Heart right ventricle (tissue), 16 donors: ENCODE measurements around the gene DCLRE1B. TPM values are rescaled to one million over a fixed set of nuclear protein-coding genes. Genes with fewer than 3 reads are reported as not detected.

ENCODE experiments used
- ATAC-seq, 8 donors: fragments of 200-7000 bp; cut with Tn5 transposase; one replicate each; pipeline ENCODE4 v1.9.1; 2020; ENCODE audit warnings: mild to moderate bottlenecking in 8 of 8, moderate library complexity in 8 of 8, moderate number of reproducible peaks in 1 of 8
- DNase-seq, 2 donors: peaks; one replicate each; pipeline ENCODE4 v3.0.0-alpha.2; 2020
- H3K27ac ChIP-seq, 10 donors: fragments of 200-600 bp; sonication (generic) in 2 of 10; one replicate each; pipeline versions ENCODE4 v1.5.0 to v1.8.0; 2020 to 2022; ENCODE audit warnings: mild to moderate bottlenecking in 3 of 10
- H3K27me3 ChIP-seq, 7 donors: fragments of 200-600 bp; one replicate each; pipeline ENCODE4 v1.8.0; 2021 to 2022; ENCODE audit warnings: mild to moderate bottlenecking in 2 of 7
- H3K36me3 ChIP-seq, 9 donors: fragments of 200-600 bp; sonication (generic) in 1 of 9; one replicate each; pipeline versions ENCODE4 v1.5.0 to v1.8.0; 2020 to 2022; ENCODE audit warnings: mild to moderate bottlenecking in 2 of 9
- H3K4me1 ChIP-seq, 9 donors: fragments of 200-600 bp; sonication (generic) in 1 of 9; one replicate each; pipeline versions ENCODE4 v1.5.0 to v1.8.0; 2020 to 2022; ENCODE audit warnings: mild to moderate bottlenecking in 4 of 9
- H3K4me3 ChIP-seq, 10 donors: fragments of 200-600 bp; sonication (generic) in 2 of 10; one replicate each; pipeline versions ENCODE4 v1.5.0 to v1.8.0; 2020 to 2022; ENCODE audit warnings: mild to moderate bottlenecking in 7 of 10, moderate library complexity in 2 of 10
- H3K9me3 ChIP-seq, 11 donors: fragments of 200-600 bp in 10 of 11; sonication (generic) in 2 of 11; one replicate each; pipeline versions ENCODE4 v1.5.0 to v1.8.0; 2013 to 2022; ENCODE audit warnings: mild to moderate bottlenecking in 2 of 11, control low read depth in 1 of 11, moderate library complexity in 1 of 11
- CTCF ChIP-seq, 9 donors: fragments of 200-600 bp; sonication (generic) in 2 of 9; IDR thresholded peaks; one replicate each; pipeline versions ENCODE4 v1.5.0 to v1.8.0; 2021 to 2022; ENCODE audit warnings: antibody characterized with exemption in 9 of 9, mild to moderate bottlenecking in 5 of 9, moderate library complexity in 1 of 9
- WGBS, 2 donors: extraction: QIAGEN DNeasy Blood & Tissue Kit; methylation state at CpG; one replicate each; pipeline ENCODE4 v1.1.7; 2013; ENCODE audit warnings: inconsistent platforms in 1 of 2; 5-methylcytosine and 5-hydroxymethylcytosine counted together
- intact Hi-C, 10 donors: fragments of 100-400 bp; cut with DNase I; formaldehyde crosslinking; loops; one replicate each; pipeline versions ENCODE4 v1.11.1 to v1.14.2; 2022
- polyA plus RNA-seq, 2 donors: library from polyadenylated mRNA; stranded (reverse); fragments of 200-250 nt; gene quantifications; one replicate each; pipeline ENCODE4 v1.2.3, GENCODE V29; 2013
- total RNA-seq, 10 donors: library from RNA; stranded (reverse); fragmentation: NEBNext Ultra II Directional in 3 of 10; extraction: Animal tissue kit (Norgen Biotek cat#: 25700) in 3 of 10; gene quantifications; one replicate each; pipeline versions ENCODE4 v1.2.1 to v1.2.4, GENCODE V29; 2021 to 2023
- donor health status: Arrhythmogenic right ventricular cardiomyopathy.
- donor health status: ischemic (EF 13 %, LVEDD 7.1; RV severe dilation, severe dysfunction).
- donor health status: healthy with polysubstance abuse.
- donor health status: DM: no; HTN: yes; CAD: no.
- donor health status: DM: no; HTN: no; CAD: no.
- donor health status: ischemic (EF 25% LVEDD 6.9; RV normal size, moderate dysfunction).
- donor health status: ischemic (EF 25% LVEDD 5.7; RV mildly dilated, moderate dysfunction).
- donor health status: healthy.
- donor health status: DM: yes; HTN: yes; CAD: no.
- donor health status: Ischemic cardiomyopathy.
- donor health status: ischemic (EF 35%, LVEDD 5.7; RV mildly dilated, moderate dysfunction).
- donor health status: nonischemic (EF 11% LVEDD 7.7; RV severe dilation, severe dysfunction).
- donor health status: DM: yes; HTN: yes; CAD: no.
- donor health status: PGD.
- donor health status: ischemic (EF 29% LVEDD 5.4; RV normal size, mild dysfunction).
- donor health status: nonischemic (EF 23%, LVEDD 6.1; RV moderate dilation, normal function).

The DCLRE1B gene
- total and polyA plus RNA-seq, 12 donors, result 0.59 to 4.2 (median 2.0) TPM

DNA sequence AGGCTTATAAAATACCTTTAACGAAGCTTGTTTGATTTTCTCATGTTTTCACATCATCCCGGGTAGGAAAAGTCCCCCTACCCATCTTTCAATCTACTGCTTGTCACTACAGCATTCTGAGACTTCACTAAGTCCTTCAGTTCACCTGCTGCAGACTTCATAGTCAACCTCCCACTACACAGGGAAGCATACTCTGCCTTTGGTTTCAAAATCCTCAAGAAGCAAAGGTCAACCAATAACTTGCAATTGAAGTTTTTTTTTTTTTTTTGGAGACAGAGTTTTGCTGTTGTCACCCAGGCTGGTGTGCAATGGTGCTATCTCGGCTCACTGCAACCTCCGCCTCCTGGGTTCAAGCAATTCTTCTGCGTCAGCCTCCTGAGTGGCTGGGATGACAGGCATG lies 28.9 kb upstream of the DCLRE1B start:
- Histone ChIP-seq H3K27me3 (no peaks in the 10 kb centered on the region), H3K27ac (no peak overlapping the region), H3K4me3 (no peak overlapping the region), H3K9me3 (no peaks in the 10 kb centered on the region), H3K4me1 (peaks cover 0 to 38% (median 0%) of the 10 kb centered on the region in 9 donors), H3K36me3 (no peaks in the 10 kb centered on the region)
- DNase-seq (no peak), ATAC-seq (no peak)
- 92 to 95% methylated on average over 5 of the region's 5 CpGs for WGBS, 2 donors
- no peak for TF ChIP-seq CTCF (IDR thresholded peaks at IDR 0.05)
- intact Hi-C loops, result no loop called here

DNA sequence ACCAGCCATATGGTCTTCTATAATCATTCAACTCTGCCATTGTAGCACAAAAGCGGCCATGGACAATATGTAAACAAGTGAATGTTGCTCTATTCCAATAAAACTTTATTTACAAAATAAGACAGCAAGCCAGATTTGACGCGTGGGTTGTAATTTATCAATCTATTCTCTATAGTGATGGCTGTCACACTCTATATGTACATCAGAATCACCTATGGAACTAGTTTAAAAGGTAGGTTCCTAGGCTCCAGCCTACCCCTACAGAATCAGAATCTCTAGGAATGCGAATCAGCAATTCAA lies 25.4 kb upstream of the DCLRE1B start:
- ATAC-seq (no peak), DNase-seq (no peak)
- H3K4me3 ChIP-seq, result no peak overlapping the region
- TF ChIP-seq CTCF (IDR thresholded peaks at IDR 0.05), result no peak
- peaks cover 0 to 8% (median 0%) of the 10 kb centered on the region in 9 donors for H3K4me1 ChIP-seq
- no peak overlapping the region for H3K27ac ChIP-seq
- intact Hi-C loops, result no loop called here
- 96 to 97% methylated on average over 4 of the region's 4 CpGs for WGBS, 2 donors
- H3K9me3 ChIP-seq, result no peaks in the 10 kb centered on the region
- no peaks in the 10 kb centered on the region for H3K36me3 ChIP-seq
- no peaks in the 10 kb centered on the region for H3K27me3 ChIP-seq

GRCh38 chr1:113881661-113882060 lies 23.5 kb upstream of the DCLRE1B start:
- intact Hi-C loops, result no loop called here
- WGBS, 2 donors, result 80 to 88% methylated on average over 2 of the region's 2 CpGs

DNA sequence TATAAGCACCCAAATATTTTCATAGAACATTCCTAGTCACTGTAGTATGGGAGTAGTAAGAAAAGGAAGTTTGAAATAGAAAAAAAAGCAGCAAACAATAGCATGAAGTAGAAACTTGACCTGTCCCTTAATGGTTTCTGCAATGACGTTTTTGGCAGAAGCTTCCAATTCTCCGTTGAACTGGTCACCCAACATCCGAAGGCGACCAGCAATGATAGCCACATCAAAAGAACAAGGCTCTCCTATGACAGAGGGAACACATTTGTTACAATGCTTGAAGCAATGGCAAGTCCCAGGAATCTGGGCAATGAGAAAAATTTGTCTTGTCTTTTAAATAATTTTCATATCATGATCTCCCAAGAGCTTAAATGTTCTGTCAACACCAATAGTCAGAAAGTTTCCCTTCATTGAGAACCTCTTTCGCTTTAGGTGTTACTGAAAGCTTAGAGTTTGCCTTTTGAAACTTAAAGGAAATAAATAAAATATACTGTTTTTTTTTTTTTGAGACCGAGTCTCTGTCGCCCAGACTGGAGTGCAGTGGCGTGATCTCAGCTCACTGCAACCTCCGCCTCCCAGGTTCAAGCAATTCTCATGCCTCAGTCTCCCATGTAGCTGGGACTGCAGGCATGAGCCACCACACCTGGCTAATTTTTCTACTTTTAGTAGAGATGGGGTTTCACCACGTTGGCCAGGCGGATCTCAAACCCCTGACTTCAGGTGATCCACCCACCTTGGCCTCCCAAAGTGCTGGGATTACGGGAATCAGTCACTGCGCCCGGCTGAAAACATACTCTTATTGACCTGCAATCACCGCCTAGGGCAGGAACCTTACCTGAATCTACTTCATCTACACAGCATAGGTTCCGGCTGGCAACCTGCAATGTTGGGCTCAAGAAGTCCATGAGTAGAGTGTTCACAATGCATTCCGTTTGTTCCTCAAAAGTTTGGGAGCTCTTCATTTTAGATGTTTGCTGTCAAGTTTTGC lies 18.4 kb upstream of the DCLRE1B start:
- ATAC-seq (no peak), DNase-seq (no peak)
- peaks cover 0 to 5% (median 0%) of the 10 kb centered on the region in 9 donors for H3K4me1 ChIP-seq
- no peaks in the 10 kb centered on the region for H3K36me3 ChIP-seq
- intact Hi-C loops, result no loop called here
- H3K27ac ChIP-seq, result no peak overlapping the region
- no peak for TF ChIP-seq CTCF (IDR thresholded peaks at IDR 0.05)
- H3K4me3 ChIP-seq, result no peak overlapping the region
- WGBS, 2 donors, result 87 to 88% methylated on average over 17 of the region's 17 CpGs
- H3K27me3 ChIP-seq, result no peaks in the 10 kb centered on the region
- H3K9me3 ChIP-seq, result no peaks in the 10 kb centered on the region

More at GRCh38 chr1:113881661-113882060, 23.5 kb upstream of the DCLRE1B start:
- H3K4me3 ChIP-seq, result no peak overlapping the region
- no peak for DNase-seq
- H3K27ac ChIP-seq, result no peak overlapping the region
- H3K9me3 ChIP-seq, result no peaks in the 10 kb centered on the region
- H3K27me3 ChIP-seq, result no peaks in the 10 kb centered on the region
- H3K36me3 ChIP-seq, result no peaks in the 10 kb centered on the region
- no peak for TF ChIP-seq CTCF (IDR thresholded peaks at IDR 0.05)
- peaks cover 0 to 8% (median 0%) of the 10 kb centered on the region in 9 donors for H3K4me1 ChIP-seq
- ATAC-seq, result no peak
